Hematopoietic multipotent progenitor cell (in vitro differentiated cells): ENCODE data around the gene ZNF222. TPM values are rescaled to one million over a fixed set of nuclear protein-coding genes. Genes with fewer than 3 reads are reported as not detected.
A peak's percentile ranks its signal among the peaks of the same experiment; 100 is the strongest.

Experiments
- DNase-seq, 3 donors: peaks; one replicate each; pipeline ENCODE4 v3.0.0-alpha.2; 2011 to 2015; ENCODE audit warnings: low read depth in 2 of 3, low spot score in 2 of 3
- small RNA-seq: library from RNA; depleted of rRNA; stranded (forward); fragments of <200 nt; gene quantifications from one replicate; pipeline ENCODE3, GENCODE V24; 2012
- total RNA-seq: library from RNA; depleted of rRNA; stranded (reverse); fragments of >200 nt; gene quantifications from one replicate; pipeline ENCODE4 v1.2.3, GENCODE V29; 2012

Gene ZNF222
- total RNA-seq, 1 donor: 2.7 TPM

GRCh38 chr19:44051650-44052402, 26.6 kb downstream of the ZNF222 start, which contains the start of gene ZNF223:
ZNF223 (plus strand) TSS chr19:44052036; CDS start chr19:44055177, 3,141 bp downstream.
- DNase-seq: peak; percentile 19 to 83 (median 79)

GRCh38 chr19:44055870-44056269, 30.7 kb downstream of the ZNF222 start:
- no peak for DNase-seq

- DNase-seq: no peak
These were observed 34.0 kb downstream of the ZNF222 start for GRCh38 chr19:44059229-44059628.

GRCh38 chr19:44061038-44061437, 35.9 kb downstream of the ZNF222 start:
- no peak for DNase-seq

- no peak for DNase-seq
These were observed 41.1 kb downstream of the ZNF222 start for GRCh38 chr19:44066305-44066704.

- DNase-seq: no peak
These were observed 44.2 kb downstream of the ZNF222 start for GRCh38 chr19:44069415-44069814.

- peak; percentile 61 to 94 (median 90) for DNase-seq
These were observed 46.8 kb downstream of the ZNF222 start, which contains the start of gene ZNF284 for GRCh38 chr19:44071824-44072542. ZNF284 (plus strand) TSS chr19:44072159; CDS start chr19:44076390, 4,231 bp downstream.

GRCh38 chr19:44072543-44073401, 47.6 kb downstream of the ZNF222 start:
- no peak for DNase-seq

GRCh38 chr19:44076325-44076724, 51.1 kb downstream of the ZNF222 start:
- no peak for DNase-seq

Small RNAs within 50 kb of the gene (small RNA-seq; reads per million reads assigned to genes)
- not detected for gene AC006213.5

Other genes with a start within 250 kb of the ZNF222 start
- gene KCNN4, start 244.4 kb upstream of the ZNF222 start, total RNA-seq: 136 TPM
- gene LYPD5, start 222.9 kb upstream of the ZNF222 start, total RNA-seq: 3.5 TPM
- gene ZNF283, start 198.1 kb upstream of the ZNF222 start, total RNA-seq: 5.7 TPM
- gene ZNF404, start 141.4 kb upstream of the ZNF222 start, total RNA-seq: 2.7 TPM
- gene ZNF45, start 90.1 kb upstream of the ZNF222 start, total RNA-seq: 12.9 TPM
- gene ZNF221, start 74.2 kb upstream of the ZNF222 start, total RNA-seq: 3.8 TPM
- 2.2 TPM for gene ZNF155, start 41.2 kb upstream of the ZNF222 start, total RNA-seq
- 2.4 TPM for gene ZNF230, start 22.4 kb upstream of the ZNF222 start, total RNA-seq
- gene ZNF223, start 26.7 kb downstream of the ZNF222 start, total RNA-seq: 3.0 TPM
- gene ZNF284, start 46.8 kb downstream of the ZNF222 start, total RNA-seq: 1.3 TPM
- gene ZNF224, start 69.0 kb downstream of the ZNF222 start, total RNA-seq: 16.7 TPM
- 1.9 TPM for gene ZNF225, start 88.0 kb downstream of the ZNF222 start, total RNA-seq
- gene ZNF234, start 116.2 kb downstream of the ZNF222 start, total RNA-seq: 4.6 TPM
- gene ZNF226, start 139.7 kb downstream of the ZNF222 start, total RNA-seq: 8.1 TPM
- gene ZNF227, start 187.2 kb downstream of the ZNF222 start, total RNA-seq: 11.3 TPM
- gene ZNF233, start 234.5 kb downstream of the ZNF222 start, total RNA-seq: 1.3 TPM